Activated B cell treated with CpG ODN at 0.5 μM for 24 hours (primary cell): ENCODE data around the gene CEP192. TPM values are rescaled to one million over a fixed set of nuclear protein-coding genes. Genes with fewer than 3 reads are reported as not detected.

ENCODE experiments used
- ATAC-seq: fragments of 200-7000 bp; cut with Tn5 transposase; one replicate; pipeline ENCODE4 v1.10.0; 2021; ENCODE audit warnings: low read depth, mild to moderate bottlenecking, moderate library complexity
- CTCF ChIA-PET: fragments of 350-600 bp; sonication (Branson Sonifier 250); formaldehyde crosslinking; loops from one replicate; lab custom pipeline; 2021; ENCODE audit warnings: antibody characterized with exemption; lab: Charles Lee
- POLR2A ChIA-PET: fragments of 350-600 bp; sonication (Branson Sonifier 250); formaldehyde crosslinking; loops from one replicate; lab custom pipeline; 2021; ENCODE audit warnings: antibody characterized with exemption; lab: Charles Lee
- DNase-seq: peaks from one replicate; pipeline ENCODE4 v3.0.0; 2022
- H3K27ac Mint-ChIP-seq: one replicate; pipeline ENCODE4 v1.8.0; 2020; ENCODE audit warnings: mixed read lengths
- H3K27me3 Mint-ChIP-seq: one replicate; pipeline ENCODE4 v1.8.0; 2021; ENCODE audit warnings: mixed read lengths
- H3K36me3 Mint-ChIP-seq: one replicate; pipeline ENCODE4 v1.8.0; 2021; ENCODE audit warnings: low read depth, mixed read lengths
- H3K4me1 Mint-ChIP-seq: one replicate; pipeline ENCODE4 v1.8.0; 2021; ENCODE audit warnings: mixed read lengths
- H3K4me3 Mint-ChIP-seq: one replicate; pipeline ENCODE4 v1.8.0; 2020; ENCODE audit warnings: mild to moderate bottlenecking, mixed read lengths
- H3K9me3 Mint-ChIP-seq: one replicate; pipeline ENCODE4 v1.8.0; 2020; ENCODE audit warnings: mixed read lengths
- intact Hi-C: fragments of 100-400 bp; cut with micrococcal nuclease; formaldehyde crosslinking; loops from one replicate; pipeline ENCODE4 v1.15.1; 2024
- total RNA-seq: library from RNA; stranded (reverse); gene quantifications from 2 replicates; pipeline ENCODE4 v1.2.3, GENCODE V29; 2022
- TF ChIP-seq, protein P1 (sequence below): fragments of 200-600 bp; IDR thresholded peaks from one replicate; pipeline ENCODE4 v1.8.0; 2022; ENCODE audit warnings: antibody characterized with exemption, mild to moderate bottlenecking

CEP192 gene
- total RNA-seq, 1 donor from 2014 or later, result 34.2 TPM

DNA sequence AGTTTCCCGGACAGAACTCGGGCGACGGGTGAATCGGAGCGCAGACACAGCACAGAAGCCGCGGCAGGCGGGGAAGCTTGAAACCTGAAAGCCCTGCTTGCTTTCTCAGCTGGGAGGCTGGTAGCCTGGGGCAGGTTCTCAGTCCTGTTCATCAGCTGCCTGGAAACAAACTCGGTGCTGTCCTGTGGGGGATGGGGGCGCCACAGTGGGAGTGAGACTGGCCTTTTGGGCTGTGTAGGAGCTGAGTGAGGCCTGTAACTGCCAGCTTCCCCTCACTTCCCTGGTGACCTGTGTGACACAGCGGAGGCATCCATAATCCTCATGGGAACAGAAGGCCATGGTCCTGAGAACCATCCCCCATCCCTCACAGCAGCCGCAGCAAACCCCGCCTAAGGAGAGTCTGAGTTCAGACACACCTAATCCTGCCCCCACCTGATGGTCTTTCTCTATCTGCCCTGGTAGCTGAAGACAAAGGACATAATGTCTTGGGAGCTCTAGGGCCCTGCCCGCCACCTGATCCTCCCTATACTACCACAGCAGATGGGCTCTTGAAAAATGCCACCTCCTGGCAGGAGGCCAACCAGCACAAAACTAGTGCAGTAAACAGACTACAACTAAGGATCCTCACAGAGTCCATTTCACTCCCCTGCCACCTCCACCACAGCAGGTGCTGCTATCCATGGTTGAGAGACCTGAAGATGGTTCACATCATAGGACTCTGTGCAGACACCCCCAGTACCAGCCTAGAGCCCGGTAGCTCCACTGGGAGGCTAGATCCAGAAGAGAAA is 174.7 kb downstream of the CEP192 start:
- H3K27ac Mint-ChIP-seq, result no peak overlapping the region
- POLR2A ChIA-PET, result no interaction called here
- intact Hi-C loops, result no loop called here

DNA sequence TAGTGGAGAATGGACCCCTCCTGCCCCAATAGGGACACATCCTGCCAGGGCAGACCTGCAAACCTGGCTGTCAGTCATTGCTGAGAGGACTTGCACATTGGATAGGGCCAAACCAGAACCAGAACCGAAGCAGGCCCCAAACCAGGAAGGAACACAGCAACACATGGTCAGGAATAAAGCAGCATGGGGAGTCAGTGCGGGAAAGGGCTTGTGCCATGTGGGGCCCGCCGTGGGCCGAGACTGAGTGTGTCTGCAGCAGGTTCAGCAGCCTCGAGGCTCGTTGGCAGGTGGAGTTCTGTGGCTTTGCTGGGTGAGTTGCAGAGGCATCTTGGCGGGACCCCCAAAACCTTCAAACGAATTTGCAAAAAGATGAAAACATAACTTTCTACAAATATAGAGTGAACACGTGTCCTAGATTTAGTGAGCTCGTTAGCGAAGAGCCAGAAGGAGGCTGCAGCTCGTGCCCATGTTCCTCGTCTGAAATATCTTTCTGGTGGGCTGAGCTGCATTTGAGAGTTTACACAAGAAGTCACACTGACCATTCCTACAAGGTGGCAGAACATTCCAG is 182.5 kb downstream of the CEP192 start:
- TF ChIP-seq, protein P1, sequence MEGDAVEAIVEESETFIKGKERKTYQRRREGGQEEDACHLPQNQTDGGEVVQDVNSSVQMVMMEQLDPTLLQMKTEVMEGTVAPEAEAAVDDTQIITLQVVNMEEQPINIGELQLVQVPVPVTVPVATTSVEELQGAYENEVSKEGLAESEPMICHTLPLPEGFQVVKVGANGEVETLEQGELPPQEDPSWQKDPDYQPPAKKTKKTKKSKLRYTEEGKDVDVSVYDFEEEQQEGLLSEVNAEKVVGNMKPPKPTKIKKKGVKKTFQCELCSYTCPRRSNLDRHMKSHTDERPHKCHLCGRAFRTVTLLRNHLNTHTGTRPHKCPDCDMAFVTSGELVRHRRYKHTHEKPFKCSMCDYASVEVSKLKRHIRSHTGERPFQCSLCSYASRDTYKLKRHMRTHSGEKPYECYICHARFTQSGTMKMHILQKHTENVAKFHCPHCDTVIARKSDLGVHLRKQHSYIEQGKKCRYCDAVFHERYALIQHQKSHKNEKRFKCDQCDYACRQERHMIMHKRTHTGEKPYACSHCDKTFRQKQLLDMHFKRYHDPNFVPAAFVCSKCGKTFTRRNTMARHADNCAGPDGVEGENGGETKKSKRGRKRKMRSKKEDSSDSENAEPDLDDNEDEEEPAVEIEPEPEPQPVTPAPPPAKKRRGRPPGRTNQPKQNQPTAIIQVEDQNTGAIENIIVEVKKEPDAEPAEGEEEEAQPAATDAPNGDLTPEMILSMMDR, result no peak

More for the DNA sequence above, 174.7 kb downstream of the CEP192 start:
- Mint-ChIP-seq H3K4me1 (no peaks in the 10 kb centered on the region), H3K36me3 (no peaks in the 10 kb centered on the region), H3K4me3 (no peak overlapping the region), H3K27me3 (peaks cover 17% of the 10 kb centered on the region), H3K9me3 (peaks cover 14% of the 10 kb centered on the region)
- DNase-seq (no peak), ATAC-seq (no peak)
- TF ChIP-seq, protein P1, result no peak
- CTCF ChIA-PET, result no interaction called here

More for the DNA sequence above, 182.5 kb downstream of the CEP192 start:
- ChIA-PET POLR2A (no interaction called here), CTCF (no interaction called here)
- DNase-seq, result no peak
- no peaks in the 10 kb centered on the region for H3K36me3 Mint-ChIP-seq
- no peaks in the 10 kb centered on the region for H3K27me3 Mint-ChIP-seq
- H3K9me3 Mint-ChIP-seq, result no peaks in the 10 kb centered on the region
- no peak overlapping the region for H3K27ac Mint-ChIP-seq
- H3K4me1 Mint-ChIP-seq, result no peaks in the 10 kb centered on the region
- no peak for ATAC-seq
- intact Hi-C loops, result no loop called here
- no peak overlapping the region for H3K4me3 Mint-ChIP-seq

Other genes with a start within 250 kb of the CEP192 start
- 66.4 and 76.5 TPM in 2 replicates for gene PTPN2, start 107.1 kb upstream of the CEP192 start, total RNA-seq
- gene SEH1L, start 43.4 kb upstream of the CEP192 start, total RNA-seq, result 67.0 and 79.3 TPM in 2 replicates
- 66.9 and 70.1 TPM in 2 replicates for gene LDLRAD4, start 227.4 kb downstream of the CEP192 start, total RNA-seq